ENCODE data around the gene VSX1.

Gene VSX1

DNA sequence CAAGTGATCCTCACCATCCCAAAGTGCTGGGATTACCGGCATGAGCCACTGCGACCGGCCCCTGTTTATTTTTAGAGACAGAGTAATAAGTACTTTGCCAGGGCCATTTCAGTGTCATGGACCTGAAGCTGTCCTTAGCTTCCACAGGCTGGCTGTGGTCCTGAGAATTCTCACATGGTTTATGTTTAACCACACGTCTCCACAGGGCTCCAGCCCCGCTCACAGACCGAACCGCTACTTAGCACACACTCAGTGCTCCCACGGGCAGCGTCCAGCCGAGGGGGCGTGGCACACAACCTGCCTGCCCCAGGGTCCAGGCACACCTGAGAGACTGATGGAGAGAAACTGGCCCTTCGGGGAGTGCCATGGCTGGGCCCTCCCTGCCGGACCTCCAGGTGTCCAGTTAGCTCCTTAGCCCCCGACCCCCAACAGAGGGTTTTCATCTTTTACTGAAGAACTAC is 35.7 kb downstream of the VSX1 start:
- no peak for DNase-seq
- peaks cover 40% of the 10 kb centered on the region for H3K4me1 Mint-ChIP-seq (ENCODE audit: low read depth)
- H3K4me3 Mint-ChIP-seq: no peak overlapping the region
- no peak overlapping the region for H3K27ac Mint-ChIP-seq
- H3K9me3 Mint-ChIP-seq: no peaks in the 10 kb centered on the region
- H3K36me3 Mint-ChIP-seq (ENCODE audit: low read depth): peaks cover 19% of the 10 kb centered on the region
- no peaks in the 10 kb centered on the region for H3K27me3 Mint-ChIP-seq

- DNase-seq: no peak
- peaks cover 19% of the 10 kb centered on the region for H3K36me3 Mint-ChIP-seq (ENCODE audit: low read depth)
- no peak overlapping the region for H3K4me3 Mint-ChIP-seq
- H3K27ac Mint-ChIP-seq: no peak overlapping the region
- H3K27me3 Mint-ChIP-seq: no peaks in the 10 kb centered on the region
- no peaks in the 10 kb centered on the region for H3K9me3 Mint-ChIP-seq
- peaks cover 38% of the 10 kb centered on the region for H3K4me1 Mint-ChIP-seq (ENCODE audit: low read depth)
These were observed 36.6 kb downstream of the VSX1 start for GRCh38 chr20:25045343-25045712.

DNA sequence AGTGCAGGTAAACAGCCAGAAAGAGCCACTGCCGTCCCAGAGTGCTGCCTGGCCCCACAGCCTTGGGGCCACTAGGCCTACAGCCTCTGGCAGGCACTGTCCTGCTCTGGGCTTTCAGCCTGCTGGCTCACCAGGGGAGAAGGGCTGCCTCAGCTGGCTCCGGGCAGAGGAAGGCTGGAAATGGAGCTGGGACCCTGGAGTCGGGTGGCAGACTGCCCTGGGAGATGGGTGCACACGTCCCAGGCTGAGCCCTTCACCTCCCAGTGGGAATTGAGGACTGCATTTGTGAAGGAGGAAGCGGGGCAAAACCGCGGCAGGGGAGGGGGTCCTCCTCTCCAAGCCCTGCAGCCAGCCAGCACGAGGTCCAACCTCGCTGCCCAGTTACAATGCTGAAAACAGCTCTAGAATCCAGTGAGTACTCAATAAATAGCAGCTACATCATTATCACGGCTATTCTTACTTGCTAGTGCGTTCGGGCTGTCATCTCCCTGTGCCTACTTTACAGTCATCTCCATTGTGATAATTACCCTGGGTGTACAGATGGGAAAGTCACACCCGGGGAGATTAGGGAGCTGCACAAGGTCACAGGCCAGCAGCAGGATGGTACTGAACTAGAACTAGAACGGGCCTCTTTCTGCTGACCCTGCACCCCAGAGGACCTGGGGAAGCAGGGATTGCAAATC is 37.1 kb downstream of the VSX1 start:
- H3K9me3 Mint-ChIP-seq: no peaks in the 10 kb centered on the region
- peaks cover 39% of the 10 kb centered on the region for H3K4me1 Mint-ChIP-seq (ENCODE audit: low read depth)
- H3K27ac Mint-ChIP-seq: peak overlapping the region; percentile 47
- no peak overlapping the region for H3K4me3 Mint-ChIP-seq
- no peak for DNase-seq
- no peaks in the 10 kb centered on the region for H3K27me3 Mint-ChIP-seq
- H3K36me3 Mint-ChIP-seq (ENCODE audit: low read depth): peaks cover 19% of the 10 kb centered on the region

GRCh38 chr20:25044261-25044560 is 37.7 kb downstream of the VSX1 start:
- Mint-ChIP-seq H3K4me1 (ENCODE audit: low read depth) (peaks cover 40% of the 10 kb centered on the region), H3K4me3 (no peak overlapping the region), H3K36me3 (ENCODE audit: low read depth) (peaks cover 19% of the 10 kb centered on the region), H3K27me3 (no peaks in the 10 kb centered on the region), H3K27ac (peak overlapping the region; percentile 93), H3K9me3 (no peaks in the 10 kb centered on the region)
- no peak for DNase-seq

- Mint-ChIP-seq H3K27ac (peak overlapping the region; percentile 93), H3K27me3 (no peaks in the 10 kb centered on the region), H3K4me1 (ENCODE audit: low read depth) (peaks cover 40% of the 10 kb centered on the region), H3K4me3 (no peak overlapping the region), H3K9me3 (no peaks in the 10 kb centered on the region), H3K36me3 (ENCODE audit: low read depth) (peaks cover 19% of the 10 kb centered on the region)
- DNase-seq: no peak
These were observed 38.3 kb downstream of the VSX1 start for GRCh38 chr20:25043499-25044260.

DNA sequence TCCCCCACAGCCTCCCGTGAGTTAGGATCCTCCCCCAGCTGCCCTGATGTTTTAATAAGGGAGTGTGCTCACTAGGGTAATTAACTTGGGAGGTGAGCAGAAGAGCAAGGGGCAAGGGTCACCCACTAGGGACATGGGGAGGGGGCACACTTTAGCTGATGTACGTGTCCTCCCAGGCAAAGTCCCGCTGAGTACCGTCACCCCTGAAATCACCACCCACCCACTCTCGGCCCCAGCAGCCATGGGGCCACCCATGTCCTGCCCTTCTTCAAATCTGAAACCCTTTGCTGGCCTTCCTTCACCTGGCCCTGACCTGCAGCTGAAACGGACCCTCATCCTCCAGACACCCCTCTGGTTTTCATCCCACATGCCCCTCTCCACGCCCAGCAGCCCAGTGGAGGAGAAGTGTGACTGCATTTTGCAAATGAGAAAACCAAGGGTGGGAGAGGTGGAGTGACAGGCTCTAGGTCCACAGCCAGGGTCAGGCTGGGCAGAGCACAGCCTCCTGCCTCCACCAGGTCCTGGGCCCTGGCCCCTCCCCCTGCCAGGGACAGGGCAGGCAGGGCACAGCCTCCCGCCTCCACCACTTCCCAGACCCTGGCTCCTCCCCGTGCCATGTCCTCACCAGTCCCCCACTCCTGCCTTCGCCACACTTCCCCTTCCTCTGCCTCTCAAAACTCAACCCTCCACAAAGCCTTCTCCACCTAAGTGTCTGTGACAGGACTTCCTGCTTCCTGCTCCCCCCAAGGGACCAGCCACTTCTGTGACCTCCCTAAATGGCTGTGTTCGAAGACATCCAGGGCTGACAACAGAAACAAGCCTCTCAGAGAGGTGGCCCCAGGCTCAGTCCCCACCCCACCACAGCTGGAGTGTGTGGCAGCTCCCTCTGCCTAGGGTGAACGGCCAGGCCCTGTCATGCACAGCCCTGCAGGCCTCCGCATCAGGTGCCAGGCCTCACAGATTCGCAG is 39.1 kb downstream of the VSX1 start:
- no peak overlapping the region for H3K4me3 Mint-ChIP-seq
- peak; percentile 58 for DNase-seq

DNA sequence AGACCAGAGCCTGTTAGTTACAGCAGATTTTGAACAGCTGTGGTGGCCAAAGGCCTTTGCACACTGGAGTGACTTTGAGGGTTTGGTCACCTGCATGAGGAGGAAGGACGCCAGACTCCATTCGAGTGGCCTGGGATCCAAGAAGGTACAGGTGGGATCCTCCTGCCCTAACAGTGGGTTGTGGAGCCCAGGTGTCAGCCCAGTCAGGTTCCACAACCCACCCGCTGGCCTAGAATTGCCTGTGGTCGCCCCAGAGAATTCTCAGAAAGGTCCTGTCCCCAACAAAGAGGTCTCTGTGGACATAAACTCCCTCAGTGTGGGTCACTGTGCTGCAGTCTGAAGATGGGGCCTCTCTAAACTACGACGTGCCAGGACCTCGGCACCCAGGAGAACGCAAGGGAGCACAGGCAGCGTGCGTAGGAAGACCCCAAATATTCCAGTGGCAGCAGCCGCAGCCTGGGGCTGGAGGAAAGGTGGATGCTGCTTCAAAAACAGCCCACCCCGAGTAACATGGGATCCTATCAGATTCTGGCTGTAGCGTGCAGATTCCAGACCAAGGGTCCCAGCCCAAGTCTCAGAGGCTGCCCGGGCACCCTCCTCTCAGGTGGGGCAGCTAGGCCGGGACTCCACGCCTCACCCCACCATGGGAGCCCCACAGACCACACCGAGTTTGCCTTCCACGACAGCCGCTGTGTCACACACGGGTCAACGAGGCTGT is 40.0 kb downstream of the VSX1 start:
- DNase-seq: no peak
- Mint-ChIP-seq H3K27me3 (no peaks in the 10 kb centered on the region), H3K4me3 (no peak overlapping the region), H3K4me1 (ENCODE audit: low read depth) (peaks cover 52% of the 10 kb centered on the region), H3K27ac (peak overlapping the region; percentile 93), H3K36me3 (ENCODE audit: low read depth) (peaks cover 9% of the 10 kb centered on the region), H3K9me3 (no peaks in the 10 kb centered on the region)

More for the DNA sequence above, 39.1 kb downstream of the VSX1 start:
- Mint-ChIP-seq H3K27me3 (no peaks in the 10 kb centered on the region), H3K36me3 (ENCODE audit: low read depth) (peaks cover 17% of the 10 kb centered on the region), H3K9me3 (no peaks in the 10 kb centered on the region), H3K4me1 (ENCODE audit: low read depth) (peaks cover 44% of the 10 kb centered on the region), H3K27ac (peak overlapping the region; percentile 93)

- H3K27ac Mint-ChIP-seq: peak overlapping the region; percentile 52
- H3K9me3 Mint-ChIP-seq: no peaks in the 10 kb centered on the region
- no peak for DNase-seq
- no peaks in the 10 kb centered on the region for H3K27me3 Mint-ChIP-seq
- H3K36me3 Mint-ChIP-seq (ENCODE audit: low read depth): no peaks in the 10 kb centered on the region
- no peak overlapping the region for H3K4me3 Mint-ChIP-seq
- peaks cover 67% of the 10 kb centered on the region for H3K4me1 Mint-ChIP-seq (ENCODE audit: low read depth)
These were observed 41.5 kb downstream of the VSX1 start for GRCh38 chr20:25040438-25040831.

DNA sequence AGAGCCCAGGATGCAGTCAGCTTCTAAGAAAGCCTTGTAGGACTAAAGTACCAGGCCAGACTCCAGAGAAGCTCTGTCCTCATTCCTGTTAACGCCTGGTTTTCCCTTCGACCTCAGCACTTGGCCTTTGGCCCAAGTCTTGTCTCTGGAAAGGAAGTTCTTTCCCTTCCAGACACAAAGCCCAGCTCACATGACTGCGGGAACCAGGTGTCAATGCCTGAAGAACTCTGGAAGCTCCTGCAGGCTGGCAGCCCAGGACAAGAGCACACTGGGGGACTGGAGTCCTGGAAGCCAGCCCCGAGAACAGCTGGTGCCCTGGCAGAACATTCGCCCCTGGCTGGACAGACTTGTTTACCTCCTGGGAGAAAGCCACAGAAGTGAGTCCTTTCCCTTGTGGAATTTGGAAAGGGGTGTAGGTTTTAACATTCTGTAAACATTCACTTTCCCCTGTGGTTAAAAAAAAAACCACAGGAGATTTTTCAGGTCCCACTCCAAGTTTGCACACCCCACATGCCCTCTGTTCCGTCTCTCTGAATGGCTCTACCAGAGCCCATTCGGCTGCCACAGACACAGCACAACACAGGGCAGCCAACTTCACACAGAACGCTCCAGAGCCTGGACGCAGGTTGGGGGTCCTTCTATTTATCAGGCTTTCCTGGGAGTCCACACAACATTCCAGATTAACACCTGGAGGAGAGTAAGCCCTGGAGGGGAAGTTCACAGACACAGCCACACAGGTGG is 42.1 kb downstream of the VSX1 start:
- Mint-ChIP-seq H3K27me3 (no peaks in the 10 kb centered on the region), H3K9me3 (no peaks in the 10 kb centered on the region), H3K36me3 (ENCODE audit: low read depth) (no peaks in the 10 kb centered on the region), H3K4me1 (ENCODE audit: low read depth) (peaks cover 70% of the 10 kb centered on the region), H3K4me3 (no peak overlapping the region), H3K27ac (peak overlapping the region; percentile 52)
- no peak for DNase-seq

- Mint-ChIP-seq H3K4me1 (ENCODE audit: low read depth) (peaks cover 65% of the 10 kb centered on the region), H3K36me3 (ENCODE audit: low read depth) (no peaks in the 10 kb centered on the region), H3K9me3 (no peaks in the 10 kb centered on the region), H3K27me3 (no peaks in the 10 kb centered on the region), H3K27ac (peak overlapping the region; percentile 74), H3K4me3 (no peak overlapping the region)
- no peak for DNase-seq
These were observed 43.3 kb downstream of the VSX1 start for GRCh38 chr20:25038591-25039015.

- peaks cover 64% of the 10 kb centered on the region for H3K4me1 Mint-ChIP-seq (ENCODE audit: low read depth)
These were observed 43.9 kb downstream of the VSX1 start for GRCh38 chr20:25038103-25038410.

GRCh38 chr20:25037288-25038102 is 44.4 kb downstream of the VSX1 start:
- Mint-ChIP-seq H3K4me1 (ENCODE audit: low read depth) (peaks cover 58% of the 10 kb centered on the region), H3K9me3 (no peaks in the 10 kb centered on the region), H3K36me3 (ENCODE audit: low read depth) (no peaks in the 10 kb centered on the region), H3K27me3 (no peaks in the 10 kb centered on the region), H3K4me3 (no peak overlapping the region), H3K27ac (peak overlapping the region; percentile 74)
- no peak for DNase-seq

More at GRCh38 chr20:25038103-25038410, 43.9 kb downstream of the VSX1 start:
- no peaks in the 10 kb centered on the region for H3K27me3 Mint-ChIP-seq
- no peaks in the 10 kb centered on the region for H3K9me3 Mint-ChIP-seq
- peak overlapping the region; percentile 74 for H3K27ac Mint-ChIP-seq
- no peak overlapping the region for H3K4me3 Mint-ChIP-seq
- H3K36me3 Mint-ChIP-seq (ENCODE audit: low read depth): no peaks in the 10 kb centered on the region
- DNase-seq: no peak

DNA sequence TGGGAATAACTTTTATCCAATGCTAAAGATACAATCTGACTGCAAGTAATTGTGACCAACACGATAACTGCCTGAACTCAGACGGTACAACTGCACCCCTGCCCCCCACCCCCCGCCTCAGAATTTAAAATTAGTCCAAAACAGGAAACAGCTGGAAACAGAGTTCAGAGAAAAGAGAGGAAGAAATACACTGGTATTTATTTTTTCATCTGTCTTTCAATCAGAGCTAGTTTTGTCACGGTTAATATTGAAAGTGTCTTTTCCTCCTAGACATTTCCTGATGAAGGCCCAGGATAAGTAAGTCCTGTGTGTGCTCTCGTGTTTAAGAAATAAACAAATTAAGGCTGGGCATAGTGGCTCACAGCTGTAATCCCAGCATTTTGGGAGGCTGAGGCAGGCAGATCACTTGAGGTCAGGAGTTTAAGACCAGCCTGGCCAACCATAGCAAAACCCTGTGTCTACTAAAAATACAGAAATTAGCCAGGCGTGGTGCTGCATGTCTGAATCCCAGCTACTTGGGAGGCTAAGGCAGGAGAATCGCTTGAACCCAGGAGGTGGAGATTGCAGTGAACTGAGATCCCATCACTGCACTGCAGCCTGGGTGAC is 45.5 kb downstream of the VSX1 start:
- no peak for DNase-seq
- Mint-ChIP-seq H3K9me3 (no peaks in the 10 kb centered on the region), H3K36me3 (ENCODE audit: low read depth) (peaks cover 4% of the 10 kb centered on the region), H3K4me3 (peak overlapping the region; percentile 2), H3K4me1 (ENCODE audit: low read depth) (peaks cover 49% of the 10 kb centered on the region), H3K27ac (peak overlapping the region; percentile 74), H3K27me3 (no peaks in the 10 kb centered on the region)
